ENCODE measurements around the gene ADGRV1.

ADGRV1 gene

DNA sequence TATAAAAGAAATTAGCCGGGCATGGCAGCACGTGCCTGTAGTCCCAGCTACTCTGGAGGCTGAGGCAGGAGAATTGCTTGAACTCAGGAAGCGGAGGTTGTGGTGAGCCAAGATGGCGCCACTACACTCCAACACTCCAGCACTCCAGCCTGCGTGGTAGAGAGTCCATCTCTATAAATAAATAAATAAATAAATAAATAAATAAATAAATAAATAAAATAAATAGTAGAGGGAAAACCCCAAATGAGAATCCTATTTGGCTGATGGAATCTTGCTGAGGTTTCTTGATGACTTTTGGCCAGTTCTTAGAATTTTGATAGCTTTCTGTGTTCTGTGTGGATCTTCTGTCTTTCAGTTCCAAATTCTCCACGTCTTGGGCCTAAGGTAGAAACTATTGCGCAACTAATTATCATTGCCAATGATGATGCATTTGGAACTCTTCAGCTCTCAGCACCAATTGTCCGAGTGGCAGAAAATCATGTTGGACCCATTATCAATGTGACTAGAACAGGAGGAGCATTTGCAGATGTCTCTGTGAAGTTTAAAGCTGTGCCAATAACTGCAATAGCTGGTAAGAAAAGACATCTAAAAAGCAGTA is 126.9 kb downstream of the ADGRV1 start:
- TF ChIP-seq RAD21 (IDR thresholded peaks at IDR 0.05; ENCODE audit: low read depth), result no peak
- TF ChIP-seq FOXM1 (IDR thresholded peaks at IDR 0.05; ENCODE audit: borderline replicate concordance, low read depth), result no peak
- TF ChIP-seq CEBPB (IDR thresholded peaks at IDR 0.05), result peak; percentile 85
- TF ChIP-seq, protein P1, sequence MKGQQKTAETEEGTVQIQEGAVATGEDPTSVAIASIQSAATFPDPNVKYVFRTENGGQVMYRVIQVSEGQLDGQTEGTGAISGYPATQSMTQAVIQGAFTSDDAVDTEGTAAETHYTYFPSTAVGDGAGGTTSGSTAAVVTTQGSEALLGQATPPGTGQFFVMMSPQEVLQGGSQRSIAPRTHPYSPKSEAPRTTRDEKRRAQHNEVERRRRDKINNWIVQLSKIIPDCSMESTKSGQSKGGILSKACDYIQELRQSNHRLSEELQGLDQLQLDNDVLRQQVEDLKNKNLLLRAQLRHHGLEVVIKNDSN (IDR thresholded peaks at IDR 0.05), result no peak

DNA sequence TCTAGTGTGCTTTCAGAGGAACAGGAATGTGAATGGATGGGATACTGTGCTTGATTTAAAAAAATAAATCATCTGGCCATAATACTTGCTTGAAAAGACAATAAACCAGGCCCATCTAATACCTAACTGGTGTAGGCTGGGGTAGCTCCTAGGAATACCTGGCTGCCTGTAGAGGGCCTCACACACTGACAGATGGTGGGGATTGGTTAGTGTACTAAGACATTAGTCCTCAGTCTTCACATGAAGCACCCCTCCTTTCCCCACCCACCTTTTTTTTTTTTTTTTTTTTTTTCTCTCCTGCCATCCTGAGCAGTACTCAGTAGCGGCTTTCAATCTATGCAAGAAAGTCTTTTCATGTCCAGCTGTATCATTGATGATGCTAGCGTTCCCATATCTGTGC is 130.5 kb downstream of the ADGRV1 start:
- TF ChIP-seq CEBPB (IDR thresholded peaks at IDR 0.05), result no peak
- TF ChIP-seq EP300 (IDR thresholded peaks at IDR 0.05; ENCODE audit: borderline replicate concordance), result no peak

DNA sequence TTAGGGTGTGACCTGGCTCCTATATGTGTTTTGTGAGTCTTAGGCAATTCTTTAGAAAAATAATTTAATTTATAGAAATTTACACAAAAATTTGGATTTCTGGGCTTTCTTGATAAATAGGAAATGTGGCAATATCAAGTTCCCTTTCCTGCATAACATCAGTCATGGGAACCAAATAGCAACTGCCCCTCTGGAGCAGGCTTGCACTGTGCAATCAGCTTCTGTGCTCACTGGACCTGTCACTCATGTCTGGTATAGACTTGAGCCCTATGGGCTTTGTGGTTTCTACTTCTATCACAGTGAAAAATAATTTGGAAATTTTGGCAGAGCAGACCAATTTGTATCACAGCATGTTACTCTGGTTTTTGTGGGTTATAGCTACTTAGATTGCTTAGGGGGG is 131.7 kb downstream of the ADGRV1 start:
- TF ChIP-seq FOXM1 (IDR thresholded peaks at IDR 0.05; ENCODE audit: borderline replicate concordance, low read depth) (no peak), TCF12 (IDR thresholded peaks at IDR 0.05; ENCODE audit: low read depth) (no peak), YY1 (IDR thresholded peaks at IDR 0.05; ENCODE audit: low read depth) (no peak), TAF1 (IDR thresholded peaks at IDR 0.05; ENCODE audit: low read depth) (no peak), CEBPB (IDR thresholded peaks at IDR 0.05) (no peak), ZBTB7A (IDR thresholded peaks at IDR 0.05; ENCODE audit: low read depth) (no peak), EGR1 (IDR thresholded peaks at IDR 0.05) (no peak), NFIC (IDR thresholded peaks at IDR 0.05) (no peak), RAD21 (IDR thresholded peaks at IDR 0.05; ENCODE audit: low read depth) (no peak), EP300 (IDR thresholded peaks at IDR 0.05; ENCODE audit: borderline replicate concordance) (no peak), TEAD4 (IDR thresholded peaks at IDR 0.05) (no peak), CREB1 (IDR thresholded peaks at IDR 0.05; ENCODE audit: low read depth) (no peak)
- TF ChIP-seq, protein P2, sequence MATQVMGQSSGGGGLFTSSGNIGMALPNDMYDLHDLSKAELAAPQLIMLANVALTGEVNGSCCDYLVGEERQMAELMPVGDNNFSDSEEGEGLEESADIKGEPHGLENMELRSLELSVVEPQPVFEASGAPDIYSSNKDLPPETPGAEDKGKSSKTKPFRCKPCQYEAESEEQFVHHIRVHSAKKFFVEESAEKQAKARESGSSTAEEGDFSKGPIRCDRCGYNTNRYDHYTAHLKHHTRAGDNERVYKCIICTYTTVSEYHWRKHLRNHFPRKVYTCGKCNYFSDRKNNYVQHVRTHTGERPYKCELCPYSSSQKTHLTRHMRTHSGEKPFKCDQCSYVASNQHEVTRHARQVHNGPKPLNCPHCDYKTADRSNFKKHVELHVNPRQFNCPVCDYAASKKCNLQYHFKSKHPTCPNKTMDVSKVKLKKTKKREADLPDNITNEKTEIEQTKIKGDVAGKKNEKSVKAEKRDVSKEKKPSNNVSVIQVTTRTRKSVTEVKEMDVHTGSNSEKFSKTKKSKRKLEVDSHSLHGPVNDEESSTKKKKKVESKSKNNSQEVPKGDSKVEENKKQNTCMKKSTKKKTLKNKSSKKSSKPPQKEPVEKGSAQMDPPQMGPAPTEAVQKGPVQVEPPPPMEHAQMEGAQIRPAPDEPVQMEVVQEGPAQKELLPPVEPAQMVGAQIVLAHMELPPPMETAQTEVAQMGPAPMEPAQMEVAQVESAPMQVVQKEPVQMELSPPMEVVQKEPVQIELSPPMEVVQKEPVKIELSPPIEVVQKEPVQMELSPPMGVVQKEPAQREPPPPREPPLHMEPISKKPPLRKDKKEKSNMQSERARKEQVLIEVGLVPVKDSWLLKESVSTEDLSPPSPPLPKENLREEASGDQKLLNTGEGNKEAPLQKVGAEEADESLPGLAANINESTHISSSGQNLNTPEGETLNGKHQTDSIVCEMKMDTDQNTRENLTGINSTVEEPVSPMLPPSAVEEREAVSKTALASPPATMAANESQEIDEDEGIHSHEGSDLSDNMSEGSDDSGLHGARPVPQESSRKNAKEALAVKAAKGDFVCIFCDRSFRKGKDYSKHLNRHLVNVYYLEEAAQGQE (IDR thresholded peaks at IDR 0.05; ENCODE audit: low read depth), result no peak
- TF ChIP-seq, protein P3, sequence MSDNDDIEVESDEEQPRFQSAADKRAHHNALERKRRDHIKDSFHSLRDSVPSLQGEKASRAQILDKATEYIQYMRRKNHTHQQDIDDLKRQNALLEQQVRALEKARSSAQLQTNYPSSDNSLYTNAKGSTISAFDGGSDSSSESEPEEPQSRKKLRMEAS (IDR thresholded peaks at IDR 0.05), result no peak

DNA sequence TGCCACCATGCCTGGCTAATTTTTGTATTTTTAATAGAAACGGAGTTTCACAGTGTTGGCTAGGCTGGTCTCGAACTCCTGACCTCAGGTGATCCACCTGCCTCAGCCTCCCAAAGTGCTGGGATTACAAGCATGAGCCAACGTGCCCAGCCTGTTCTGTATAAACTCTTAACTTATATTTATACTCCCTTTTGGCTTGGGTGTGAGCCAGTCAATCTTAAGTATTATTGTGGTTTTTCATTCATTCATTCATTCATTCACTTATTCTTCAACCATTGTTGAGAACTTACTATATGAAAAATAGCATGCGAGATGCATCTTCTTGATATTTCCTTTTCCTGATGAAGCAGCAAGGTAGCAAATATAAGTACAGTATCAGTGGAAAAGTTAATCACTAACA is 132.9 kb downstream of the ADGRV1 start:
- TF ChIP-seq TCF12 (IDR thresholded peaks at IDR 0.05; ENCODE audit: low read depth) (no peak), FOXM1 (IDR thresholded peaks at IDR 0.05; ENCODE audit: borderline replicate concordance, low read depth) (no peak), ZBTB7A (IDR thresholded peaks at IDR 0.05; ENCODE audit: low read depth) (no peak), RAD21 (IDR thresholded peaks at IDR 0.05; ENCODE audit: low read depth) (no peak), EGR1 (IDR thresholded peaks at IDR 0.05) (no peak), CEBPB (IDR thresholded peaks at IDR 0.05) (no peak)
- TF ChIP-seq, protein P1 (IDR thresholded peaks at IDR 0.05), result no peak

DNA sequence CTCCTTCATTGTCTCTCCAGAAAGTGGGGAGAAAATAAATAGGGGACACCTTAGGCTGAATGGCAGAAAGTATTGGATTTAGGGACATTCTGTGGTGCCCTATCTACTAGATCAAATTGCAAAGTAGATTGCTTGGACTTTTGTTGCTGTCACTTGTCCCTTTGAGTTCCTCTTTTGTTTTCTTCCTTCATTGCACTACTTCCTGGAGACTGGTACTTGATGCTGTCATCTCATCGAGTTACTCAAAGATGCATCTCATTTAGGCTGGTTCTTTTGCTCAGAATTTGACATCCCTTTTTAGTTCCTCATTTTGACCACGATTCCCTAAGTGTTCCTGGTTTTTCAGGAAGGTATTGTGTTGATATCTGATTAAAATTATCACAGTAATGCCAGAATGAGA is 137.6 kb downstream of the ADGRV1 start:
- no peak for TF ChIP-seq ZBTB7A (IDR thresholded peaks at IDR 0.05; ENCODE audit: low read depth)
- no peak for TF ChIP-seq TEAD4 (IDR thresholded peaks at IDR 0.05)
- TF ChIP-seq CREB1 (IDR thresholded peaks at IDR 0.05; ENCODE audit: low read depth), result no peak
- no peak for TF ChIP-seq RAD21 (IDR thresholded peaks at IDR 0.05; ENCODE audit: low read depth)
- TF ChIP-seq, protein P3 (IDR thresholded peaks at IDR 0.05), result no peak
- TF ChIP-seq, protein P2 (IDR thresholded peaks at IDR 0.05; ENCODE audit: low read depth), result no peak
- TF ChIP-seq EGR1 (IDR thresholded peaks at IDR 0.05), result no peak
- TF ChIP-seq FOXM1 (IDR thresholded peaks at IDR 0.05; ENCODE audit: borderline replicate concordance, low read depth), result no peak
- TF ChIP-seq TCF12 (IDR thresholded peaks at IDR 0.05; ENCODE audit: low read depth), result no peak
- TF ChIP-seq, protein P1 (IDR thresholded peaks at IDR 0.05), result no peak
- TF ChIP-seq YY1 (IDR thresholded peaks at IDR 0.05; ENCODE audit: low read depth), result no peak
- no peak for TF ChIP-seq NFIC (IDR thresholded peaks at IDR 0.05)

DNA sequence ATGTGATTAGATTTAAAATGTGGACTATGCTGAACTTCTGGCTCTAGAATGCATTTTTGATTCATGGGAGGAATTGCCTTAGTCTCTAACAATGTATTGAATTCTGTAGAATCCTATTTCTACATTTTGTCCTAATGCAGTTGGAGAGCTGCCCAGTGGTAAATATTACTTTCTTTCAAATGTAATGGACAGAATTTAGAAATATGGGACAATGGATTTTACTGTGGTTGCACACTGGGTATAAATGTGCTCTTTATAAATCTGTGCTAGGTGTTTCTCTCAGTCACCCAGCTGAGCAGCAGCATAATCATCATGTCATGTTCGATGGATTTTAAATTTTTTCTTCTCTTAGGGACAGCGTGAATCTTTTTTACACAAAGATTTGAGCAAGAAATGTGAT is 141.7 kb downstream of the ADGRV1 start:
- TF ChIP-seq NFIC (IDR thresholded peaks at IDR 0.05) (no peak), FOXM1 (IDR thresholded peaks at IDR 0.05; ENCODE audit: borderline replicate concordance, low read depth) (no peak), CREB1 (IDR thresholded peaks at IDR 0.05; ENCODE audit: low read depth) (no peak), ZBTB7A (IDR thresholded peaks at IDR 0.05; ENCODE audit: low read depth) (no peak), CEBPB (IDR thresholded peaks at IDR 0.05) (no peak), EP300 (IDR thresholded peaks at IDR 0.05; ENCODE audit: borderline replicate concordance) (no peak), EGR1 (IDR thresholded peaks at IDR 0.05) (no peak), TAF1 (IDR thresholded peaks at IDR 0.05; ENCODE audit: low read depth) (no peak), TEAD4 (IDR thresholded peaks at IDR 0.05) (no peak), TCF12 (IDR thresholded peaks at IDR 0.05; ENCODE audit: low read depth) (no peak), RAD21 (IDR thresholded peaks at IDR 0.05; ENCODE audit: low read depth) (no peak), YY1 (IDR thresholded peaks at IDR 0.05; ENCODE audit: low read depth) (no peak)
- TF ChIP-seq, protein P3 (IDR thresholded peaks at IDR 0.05), result no peak
- TF ChIP-seq, protein P1 (IDR thresholded peaks at IDR 0.05), result no peak
- TF ChIP-seq, protein P2 (IDR thresholded peaks at IDR 0.05; ENCODE audit: low read depth), result no peak
